HG02981 (cell line): ENCODE data around the gene HEXB.

Source experiments
- ATAC-seq: cut with Tn5 transposase; IDR thresholded peaks from one replicate; pipeline ENCODE4 v1.9.1; 2021; ENCODE audit warnings: mild to moderate bottlenecking, moderate library complexity; ENCODE audit not compliant: unreplicated experiment

HEXB gene

DNA sequence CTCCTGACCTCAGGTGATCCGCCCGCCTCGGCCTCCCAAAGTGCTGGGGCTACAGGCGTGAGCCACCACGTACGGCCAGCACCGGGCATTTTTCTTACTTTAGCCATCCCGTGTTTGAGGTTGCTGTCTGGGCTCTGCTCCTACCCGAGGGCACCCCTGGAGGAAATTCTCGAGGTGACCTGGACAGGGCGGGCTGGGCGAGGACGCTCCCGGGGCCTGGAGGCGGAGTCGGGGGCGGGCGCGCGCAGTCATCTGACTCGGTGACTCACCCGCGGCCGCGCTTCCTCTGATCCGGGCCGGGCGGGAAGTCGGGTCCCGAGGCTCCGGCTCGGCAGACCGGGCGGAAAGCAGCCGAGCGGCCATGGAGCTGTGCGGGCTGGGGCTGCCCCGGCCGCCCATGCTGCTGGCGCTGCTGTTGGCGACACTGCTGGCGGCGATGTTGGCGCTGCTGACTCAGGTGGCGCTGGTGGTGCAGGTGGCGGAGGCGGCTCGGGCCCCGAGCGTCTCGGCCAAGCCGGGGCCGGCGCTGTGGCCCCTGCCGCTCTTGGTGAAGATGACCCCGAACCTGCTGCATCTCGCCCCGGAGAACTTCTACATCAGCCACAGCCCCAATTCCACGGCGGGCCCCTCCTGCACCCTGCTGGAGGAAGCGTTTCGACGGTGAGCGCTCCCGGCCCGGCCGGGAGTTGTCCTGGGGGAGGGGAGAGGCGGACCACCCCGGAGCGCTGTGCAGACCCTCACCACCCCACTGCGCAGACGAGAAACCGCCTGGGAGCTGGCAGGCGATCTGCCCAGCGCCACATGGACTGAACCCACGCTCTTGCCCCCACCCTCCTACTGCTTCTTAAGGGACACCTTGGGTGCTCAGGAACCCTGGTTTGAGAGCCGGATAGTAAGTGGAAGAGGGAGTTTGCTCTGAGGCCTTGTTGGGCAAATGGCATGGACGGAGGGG is at the start of gene HEXB:
HEXB (plus strand) TSS at position 334 of the 952 bp plus-strand sequence; CDS start at position 362, 28 bp downstream.
- ATAC-seq, result peak; percentile 79

DNA sequence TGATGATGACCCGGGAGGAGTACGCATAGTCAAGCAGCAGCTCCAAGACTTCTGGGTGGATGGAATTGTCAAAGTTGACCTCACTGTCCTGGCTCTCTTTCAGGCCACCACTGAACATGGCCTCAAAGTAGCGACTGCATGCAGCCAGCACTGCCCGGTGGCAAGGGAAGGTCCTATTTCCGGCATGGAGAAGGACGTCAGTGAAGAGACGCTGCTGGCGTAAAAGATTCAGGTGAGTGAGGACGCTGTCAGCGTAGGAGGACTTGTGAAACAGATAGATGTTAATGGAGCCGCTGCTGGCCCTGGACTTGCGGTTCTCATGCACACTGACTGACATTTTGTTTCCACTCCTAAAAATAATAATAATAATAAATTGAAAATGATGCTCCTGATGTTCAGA is 48.9 kb upstream of the HEXB start:
- no peak for ATAC-seq

GRCh38 chr5:74636552-74636951 is 48.5 kb upstream of the HEXB start:
- ATAC-seq, result no peak

DNA sequence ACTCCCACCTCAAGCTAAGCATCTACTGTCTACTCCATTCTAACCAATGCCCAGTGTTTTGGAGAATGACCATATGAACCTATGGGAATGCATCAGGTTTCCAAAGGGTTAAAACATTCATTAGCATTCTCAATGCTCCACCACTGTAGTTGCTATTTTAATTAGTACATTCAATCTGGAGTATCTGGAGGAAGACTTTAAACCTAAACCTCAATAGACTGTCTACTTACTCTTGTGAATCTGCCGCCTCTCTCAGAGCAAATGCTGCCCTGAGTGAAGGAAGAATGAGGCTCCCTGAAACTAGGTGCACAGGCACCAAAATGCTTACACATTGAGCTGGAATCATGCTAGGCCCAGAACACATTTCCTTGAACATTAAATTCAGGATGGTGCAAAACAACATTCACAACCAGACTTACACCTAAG is 46.5 kb upstream of the HEXB start:
- no peak for ATAC-seq

- peak; percentile 35 for ATAC-seq
Observed at GRCh38 chr5:74638970-74639806, 45.8 kb upstream of the HEXB start.

DNA sequence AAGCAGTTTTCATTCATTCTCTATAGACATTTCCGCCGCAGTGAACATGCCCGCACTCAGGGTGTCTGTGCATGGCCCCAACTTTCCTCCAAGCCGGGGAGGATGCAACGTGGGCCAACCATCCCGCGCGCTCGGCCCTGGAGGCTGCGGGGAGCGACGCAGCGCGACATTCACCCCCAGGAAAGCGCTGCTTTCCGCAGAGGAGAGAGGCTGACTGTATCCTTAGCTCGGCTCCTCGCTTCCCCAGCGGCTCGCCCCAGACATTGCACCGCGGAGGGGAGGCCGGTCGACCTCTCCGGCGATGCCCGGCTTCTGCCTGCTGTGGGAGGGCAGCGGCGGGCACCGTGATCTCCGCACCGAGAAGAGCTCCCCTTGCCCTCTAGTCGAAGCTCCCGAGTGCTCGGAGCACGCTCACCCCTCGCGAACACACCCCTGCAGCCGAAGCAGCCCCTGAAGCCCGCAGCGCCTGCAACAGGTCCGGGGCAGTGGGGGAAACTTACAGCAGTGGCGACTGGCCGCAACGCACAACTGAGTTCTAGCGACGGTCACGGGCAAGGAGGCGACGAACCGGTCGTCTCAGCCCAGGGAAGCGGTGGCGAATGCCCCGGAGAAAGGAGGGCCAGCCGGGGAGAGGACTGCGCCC is 45.1 kb upstream of the HEXB start:
- peak; percentile 22 for ATAC-seq

DNA sequence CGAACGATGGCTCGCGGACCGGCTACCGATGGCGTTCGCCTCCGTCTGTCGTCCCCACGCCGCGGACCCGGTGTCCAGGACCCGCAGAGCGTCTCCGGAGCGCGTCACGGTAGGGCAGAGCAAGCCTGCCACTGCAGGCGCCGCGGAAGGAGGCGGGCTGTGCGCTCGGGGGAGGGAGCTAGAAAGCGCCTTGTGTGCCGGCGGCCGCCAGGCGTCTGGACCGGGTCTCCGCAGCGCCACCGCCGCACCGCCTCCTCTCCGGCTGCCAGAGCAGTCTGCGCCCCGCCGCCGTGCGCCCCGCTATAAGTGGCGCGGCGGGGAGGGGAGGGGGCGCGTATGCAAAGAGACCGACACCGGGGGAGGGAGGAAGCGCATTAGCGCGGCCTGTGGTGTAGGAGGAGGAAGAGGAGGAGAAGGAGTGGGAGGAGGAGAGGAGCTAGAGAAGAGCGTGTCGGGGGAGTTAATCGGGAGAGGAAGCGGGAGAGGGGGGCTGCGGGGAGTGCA is 44.5 kb upstream of the HEXB start, which contains the start of gene ENC1:
ENC1 (minus strand) TSS at position 279 of the 504 bp plus-strand sequence. CDS start 4,243 bp downstream, outside the sequence.
- peak; percentile 60 for ATAC-seq

DNA sequence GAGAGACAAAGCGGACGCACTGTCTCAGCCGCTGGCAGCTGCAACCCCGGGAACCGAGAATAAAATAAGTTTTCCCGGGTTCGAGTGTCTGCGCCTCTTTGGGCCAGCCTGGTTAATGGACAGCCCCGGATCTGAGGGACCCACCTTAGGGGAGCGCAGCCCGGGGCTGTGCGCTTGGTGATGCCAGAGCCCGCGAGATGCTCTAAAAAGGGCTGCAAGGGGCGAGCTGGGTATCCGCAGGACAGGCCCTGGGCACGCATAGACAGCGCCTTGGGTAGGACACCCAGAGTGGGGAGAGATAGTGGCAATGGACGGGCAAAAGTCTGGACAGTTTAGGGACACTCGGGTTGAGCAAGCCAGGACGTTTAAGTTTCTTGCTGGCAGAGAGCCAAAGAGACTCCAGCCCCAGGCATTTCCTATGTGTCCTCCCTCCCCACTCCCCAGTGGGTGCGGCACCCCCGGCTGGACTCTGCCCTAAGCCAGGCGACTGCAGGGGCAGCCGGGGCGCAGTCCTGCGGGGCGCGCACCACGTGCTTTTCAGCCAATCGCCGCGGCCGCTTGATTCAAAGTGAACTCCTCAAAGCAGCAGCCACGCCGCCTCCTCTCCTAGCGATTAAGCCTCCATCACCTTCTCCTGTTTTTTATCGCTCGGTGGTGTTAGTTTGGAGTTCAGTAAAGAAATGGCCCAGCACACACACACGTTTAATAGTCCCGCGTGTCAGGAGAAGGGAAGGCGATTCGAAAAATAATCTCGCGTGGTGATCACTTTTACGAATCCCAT is 43.9 kb upstream of the HEXB start:
- ATAC-seq, result peak; percentile 16

- no peak for ATAC-seq
Observed at GRCh38 chr5:74641735-74642542, 43.1 kb upstream of the HEXB start.

- ATAC-seq, result no peak
Observed at GRCh38 chr5:74642543-74642863, 42.5 kb upstream of the HEXB start.

- ATAC-seq, result no peak
Observed at GRCh38 chr5:74643111-74643562, 41.9 kb upstream of the HEXB start.

- no peak for ATAC-seq
Observed at GRCh38 chr5:74647096-74647495, 37.9 kb upstream of the HEXB start.

- ATAC-seq, result peak; percentile 71
Observed at GRCh38 chr5:74648835-74649293, 36.2 kb upstream of the HEXB start.

DNA sequence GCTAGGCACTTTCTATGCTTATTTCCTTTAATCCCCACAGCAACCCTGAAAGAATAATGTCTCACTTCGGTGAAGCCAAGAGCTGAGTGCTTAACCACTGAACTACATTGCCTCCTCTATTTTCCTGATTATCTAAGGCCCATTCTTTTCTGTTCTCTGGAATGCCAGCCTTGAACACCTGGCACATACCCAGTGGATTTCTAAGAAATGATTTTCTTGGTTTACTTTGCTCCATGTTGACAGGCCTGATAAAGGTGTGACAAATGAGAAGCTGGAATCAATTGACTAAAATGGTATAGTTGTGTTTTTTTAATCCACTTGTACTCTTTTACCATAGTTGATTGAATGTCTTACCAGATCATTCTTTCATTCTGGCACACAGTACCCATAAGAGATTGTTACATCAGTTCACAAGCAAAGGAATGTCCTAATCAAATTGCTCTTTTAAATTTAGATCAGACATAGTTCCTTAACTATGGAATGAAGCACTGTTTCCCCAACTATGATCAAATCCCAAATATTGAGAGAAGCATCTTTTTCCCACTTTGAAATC is 35.5 kb upstream of the HEXB start:
- ATAC-seq, result no peak

DNA sequence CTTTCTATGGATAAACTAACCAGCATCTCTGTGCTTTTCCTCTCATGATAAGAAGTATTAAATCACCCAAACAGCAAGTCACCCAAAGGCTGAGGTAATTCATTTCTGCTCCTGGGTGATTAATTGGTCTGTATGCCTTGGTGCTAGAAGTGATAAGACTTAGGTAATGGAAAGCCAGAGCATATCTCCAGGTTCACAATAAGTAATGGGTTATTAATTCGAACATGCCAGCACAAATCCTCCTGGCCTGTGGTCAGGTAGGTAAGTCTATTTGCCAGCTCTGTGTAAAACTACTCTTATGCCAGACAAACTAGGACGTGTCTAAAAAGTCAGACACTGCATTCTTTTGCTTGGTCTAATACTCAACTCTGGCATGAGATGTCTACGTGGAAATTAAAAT is 33.3 kb upstream of the HEXB start:
- no peak for ATAC-seq

DNA sequence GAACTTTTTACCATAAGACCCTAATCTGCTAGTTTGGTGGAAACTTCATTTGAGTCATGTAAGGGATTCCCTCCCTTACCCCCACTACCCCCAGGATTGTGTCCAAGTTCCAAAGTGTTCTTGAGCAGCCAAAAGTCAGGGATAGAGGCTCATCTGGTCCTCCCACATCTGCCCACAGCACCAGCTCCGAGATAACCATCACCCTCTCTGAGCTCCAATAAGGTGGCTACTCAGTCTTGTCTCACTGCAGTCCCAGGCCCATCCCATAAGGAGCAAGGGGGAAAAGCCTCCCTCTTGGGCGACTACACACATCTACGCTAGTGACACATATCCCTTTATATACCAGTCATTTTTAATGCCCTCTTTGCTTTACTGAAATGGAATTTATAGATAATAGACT is 32.5 kb upstream of the HEXB start:
- no peak for ATAC-seq

- ATAC-seq, result no peak
Observed at GRCh38 chr5:74653991-74654390, 31.0 kb upstream of the HEXB start.

DNA sequence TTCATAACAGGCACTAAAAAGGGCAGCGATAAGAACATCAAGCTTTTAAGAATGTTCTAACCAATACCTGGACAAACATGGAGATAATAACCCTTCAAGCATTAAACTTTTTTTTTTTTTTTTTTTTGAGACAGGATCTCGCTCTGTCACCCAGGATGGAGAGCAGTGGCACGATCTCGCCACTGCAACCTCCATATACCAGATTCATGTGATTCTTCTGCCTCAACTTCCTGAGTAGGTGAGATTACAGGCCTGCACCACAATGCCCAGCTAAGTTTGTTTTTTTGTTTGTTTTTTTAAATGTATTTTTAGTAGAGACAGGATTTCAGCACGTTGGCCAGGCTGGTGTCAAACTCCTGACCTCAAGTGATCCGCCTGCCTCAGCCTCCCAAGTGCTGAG is 29.8 kb upstream of the HEXB start:
- no peak for ATAC-seq

- ATAC-seq, result no peak
Observed at GRCh38 chr5:74655716-74656115, 29.3 kb upstream of the HEXB start.
